Sigmoid colon (tissue), 7 donors: ENCODE results near the gene MED16. TPM values are rescaled to one million over a fixed set of nuclear protein-coding genes. Genes with fewer than 3 reads are reported as not detected.

Source experiments
- DNase-seq: peaks from one replicate; pipeline ENCODE4 v3.0.0-alpha.2; 2019
- H3K27ac ChIP-seq, 4 donors: fragments of 200-600 bp; sonication (generic); one replicate each; pipeline ENCODE4 v1.5.1; 2016 to 2019; ENCODE audit warnings: mild to moderate bottlenecking in 1 of 4
- H3K27me3 ChIP-seq, 3 donors: fragments of 200-600 bp; sonication (generic); one replicate each; pipeline ENCODE4 v1.5.1; 2019; ENCODE audit warnings: mild to moderate bottlenecking in 1 of 3
- H3K36me3 ChIP-seq, 4 donors: fragments of 200-600 bp; sonication (generic); one replicate each; pipeline ENCODE4 v1.5.1; 2016 to 2019
- H3K4me1 ChIP-seq, 4 donors: fragments of 200-600 bp; sonication (generic); one replicate each; pipeline ENCODE4 v1.5.1; 2017 to 2019
- H3K4me3 ChIP-seq, 4 donors: fragments of 200-600 bp; sonication (generic); one replicate each; pipeline ENCODE4 v1.5.1; 2017 to 2019; ENCODE audit warnings: mild to moderate bottlenecking in 2 of 4, moderate library complexity in 1 of 4
- H3K9me3 ChIP-seq, 4 donors: fragments of 200-600 bp in 3 of 4; sonication (generic) in 3 of 4; one replicate each; pipeline versions ENCODE4 v1.5.1 to v1.6.1; 2013 to 2019
- CTCF ChIP-seq, 4 experiments: fragments of 450-650 bp in 3 of 4; fragments of 200-600 bp in 1 of 4; IDR thresholded peaks; one replicate each; pipeline ENCODE4 v1.5.1; 2016 to 2019; ENCODE audit warnings: antibody characterized with exemption in 4 of 4, mild to moderate bottlenecking in 3 of 4, moderate library complexity in 2 of 4
- EP300 ChIP-seq, 4 donors: sonication (generic); formaldehyde crosslinking; IDR thresholded peaks; one replicate each; pipeline ENCODE4 v1.6.1; 2017; ENCODE audit warnings: antibody characterized with exemption in 4 of 4
- POLR2A ChIP-seq, 2 donors: fragments of 450-650 bp; IDR thresholded peaks; one replicate each; pipeline ENCODE4 v1.6.1; 2016; ENCODE audit warnings: antibody characterized with exemption in 2 of 2, mild to moderate bottlenecking in 2 of 2, moderate library complexity in 2 of 2
- POLR2AphosphoS5 ChIP-seq, 4 donors: sonication (generic); formaldehyde crosslinking; IDR thresholded peaks; one replicate each; pipeline ENCODE4 v1.6.1; 2017; ENCODE audit warnings: antibody characterized with exemption in 4 of 4
- WGBS, 2 donors: extraction: QIAGEN DNeasy Blood & Tissue Kit; methylation state at CpG; one replicate each; pipeline ENCODE4 v1.1.7; 2013; 5-methylcytosine and 5-hydroxymethylcytosine counted together
- intact Hi-C: fragments of 100-400 bp; cut with DNase I; formaldehyde crosslinking; loops from one replicate; pipeline ENCODE4 v1.15.1; 2023
- polyA plus RNA-seq, 3 donors: library from polyadenylated mRNA; stranded (reverse); fragments of 200-250 nt; gene quantifications; one replicate each; pipeline ENCODE4 v1.2.3, GENCODE V29; 2013
- total RNA-seq, 4 donors: library from RNA; depleted of rRNA; stranded (reverse); fragments of >200 nt; gene quantifications; one replicate each; pipeline ENCODE4 v1.1.0, GENCODE V29; 2016
- donor health status: healthy with polysubstance abuse.
- donor health status: Bipolar disorder and iron deficiency.
- donor health status: healthy.

MED16 gene
- total and polyA plus RNA-seq, 7 donors = 22.4 to 62.5 (median 33.2) TPM

- H3K4me3 ChIP-seq = no peak overlapping the region
- WGBS, 2 donors = 85 to 91% methylated on average over 32 of the region's 32 CpGs
- intact Hi-C loops = no loop called here
- peaks cover 0 to 48% (median 45%) of the 10 kb centered on the region in 4 donors for H3K4me1 ChIP-seq
- DNase-seq = no peak
- peaks cover 0 to 6% (median 0%) of the 10 kb centered on the region in 4 donors for H3K36me3 ChIP-seq
- H3K27ac ChIP-seq = peak overlapping the region; percentile 72 to 89 (median 79)
- TF ChIP-seq CTCF (IDR thresholded peaks at IDR 0.05) (no peak), POLR2A (IDR thresholded peaks at IDR 0.05) (no peak), POLR2AphosphoS5 (IDR thresholded peaks at IDR 0.05) (no peak), EP300 (IDR thresholded peaks at IDR 0.05) (no peak)
- H3K9me3 ChIP-seq = no peaks in the 10 kb centered on the region
- H3K27me3 ChIP-seq = no peaks in the 10 kb centered on the region
Observed at GRCh38 chr19:931860-932647, 39.1 kb upstream of the MED16 start.

- Histone ChIP-seq H3K36me3 (peaks cover 0 to 6% (median 0%) of the 10 kb centered on the region in 4 donors), H3K27me3 (no peaks in the 10 kb centered on the region), H3K27ac (no peak overlapping the region), H3K9me3 (no peaks in the 10 kb centered on the region), H3K4me3 (no peak overlapping the region), H3K4me1 (peaks cover 0 to 55% (median 45%) of the 10 kb centered on the region in 4 donors)
- intact Hi-C loops = loop anchor here (10.0 kb wide), 2 partner anchors 175 to 245 kb away; partner anchors contain the start of genes GPX4 and SBNO2
- DNase-seq = no peak
- WGBS, 2 donors = 95% methylated on average over 6 of the region's 6 CpGs
- no peak for TF ChIP-seq CTCF (IDR thresholded peaks at IDR 0.05)
- no peak for TF ChIP-seq EP300 (IDR thresholded peaks at IDR 0.05)
- no peak for TF ChIP-seq POLR2A (IDR thresholded peaks at IDR 0.05)
Observed at GRCh38 chr19:929891-930258, 36.9 kb upstream of the MED16 start.

- Histone ChIP-seq H3K9me3 (no peaks in the 10 kb centered on the region), H3K27me3 (no peaks in the 10 kb centered on the region), H3K4me1 (peaks cover 0 to 55% (median 45%) of the 10 kb centered on the region in 4 donors), H3K4me3 (no peak overlapping the region), H3K27ac (peak overlapping the region in 2 of 4 donors; percentile 8 to 87), H3K36me3 (peaks cover 0 to 6% (median 0%) of the 10 kb centered on the region in 4 donors)
- intact Hi-C loops = loop anchor here (10.0 kb wide), 2 partner anchors 175 to 245 kb away; partner anchors contain the start of genes GPX4 and SBNO2
- TF ChIP-seq POLR2A (IDR thresholded peaks at IDR 0.05) (no peak), EP300 (IDR thresholded peaks at IDR 0.05) (no peak), CTCF (IDR thresholded peaks at IDR 0.05) (no peak), POLR2AphosphoS5 (IDR thresholded peaks at IDR 0.05) (no peak)
- DNase-seq = no peak
- 94 to 95% methylated on average over 51 of the region's 51 CpGs for WGBS, 2 donors
Observed at GRCh38 chr19:929203-929890, 36.4 kb upstream of the MED16 start.

- WGBS, 2 donors = 85 to 88% methylated on average over 18 of the region's 18 CpGs
- H3K27me3 ChIP-seq = no peaks in the 10 kb centered on the region
- H3K4me3 ChIP-seq = no peak overlapping the region
- peak overlapping the region; percentile 83 to 93 (median 86) for H3K27ac ChIP-seq
- TF ChIP-seq CTCF (IDR thresholded peaks at IDR 0.05) (no peak), POLR2AphosphoS5 (IDR thresholded peaks at IDR 0.05) (no peak), POLR2A (IDR thresholded peaks at IDR 0.05) (no peak), EP300 (IDR thresholded peaks at IDR 0.05) (no peak)
- H3K4me1 ChIP-seq = peaks cover 0 to 54% (median 38%) of the 10 kb centered on the region in 4 donors
- H3K36me3 ChIP-seq = peaks cover 0 to 6% (median 0%) of the 10 kb centered on the region in 4 donors
- H3K9me3 ChIP-seq = no peaks in the 10 kb centered on the region
- DNase-seq = no peak
- intact Hi-C loops = loop anchor here (10.0 kb wide), 2 partner anchors 176 to 246 kb away; partner anchors contain the start of genes GPX4 and SBNO2
Observed at GRCh38 chr19:928471-929202, 35.6 kb upstream of the MED16 start.
